ENCODE measurements around the gene WDFY3.

DNA sequence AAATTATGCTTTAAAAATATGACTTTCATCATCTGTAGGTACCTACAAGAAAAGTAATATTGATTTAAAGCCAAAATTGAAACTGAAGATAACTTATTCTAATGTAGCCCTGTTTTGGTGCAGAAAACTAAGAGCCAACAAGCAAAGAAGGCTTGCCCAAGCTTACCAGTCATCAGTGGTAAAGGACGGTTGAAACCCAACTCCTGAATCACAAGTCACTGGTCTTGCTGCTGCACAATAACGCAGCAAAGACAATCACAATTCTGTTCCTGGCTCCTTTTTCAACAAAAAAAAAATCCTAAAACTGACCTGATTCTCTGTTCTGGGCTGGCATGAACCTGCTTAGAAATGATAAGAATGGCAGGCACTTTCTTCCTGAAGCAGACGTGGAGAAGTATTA, 34.5 kb downstream of the WDFY3 start:
- TF ChIP-seq, protein P1, sequence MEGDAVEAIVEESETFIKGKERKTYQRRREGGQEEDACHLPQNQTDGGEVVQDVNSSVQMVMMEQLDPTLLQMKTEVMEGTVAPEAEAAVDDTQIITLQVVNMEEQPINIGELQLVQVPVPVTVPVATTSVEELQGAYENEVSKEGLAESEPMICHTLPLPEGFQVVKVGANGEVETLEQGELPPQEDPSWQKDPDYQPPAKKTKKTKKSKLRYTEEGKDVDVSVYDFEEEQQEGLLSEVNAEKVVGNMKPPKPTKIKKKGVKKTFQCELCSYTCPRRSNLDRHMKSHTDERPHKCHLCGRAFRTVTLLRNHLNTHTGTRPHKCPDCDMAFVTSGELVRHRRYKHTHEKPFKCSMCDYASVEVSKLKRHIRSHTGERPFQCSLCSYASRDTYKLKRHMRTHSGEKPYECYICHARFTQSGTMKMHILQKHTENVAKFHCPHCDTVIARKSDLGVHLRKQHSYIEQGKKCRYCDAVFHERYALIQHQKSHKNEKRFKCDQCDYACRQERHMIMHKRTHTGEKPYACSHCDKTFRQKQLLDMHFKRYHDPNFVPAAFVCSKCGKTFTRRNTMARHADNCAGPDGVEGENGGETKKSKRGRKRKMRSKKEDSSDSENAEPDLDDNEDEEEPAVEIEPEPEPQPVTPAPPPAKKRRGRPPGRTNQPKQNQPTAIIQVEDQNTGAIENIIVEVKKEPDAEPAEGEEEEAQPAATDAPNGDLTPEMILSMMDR (optimal IDR thresholded peaks at IDR 0.05 in 1 of 3, IDR thresholded peaks at IDR 0.05 in 1 of 3, conservative IDR thresholded peaks at IDR 0.05 in 1 of 3; ENCODE audit: extremely low read depth in 1 of 3, insufficient read depth in 2 of 3, low read length in 3 of 3) = no peak
- TF ChIP-seq EZH2 (IDR thresholded peaks at IDR 0.05; ENCODE audit: low read length) = no peak
